ENCODE measurements around the gene LSR.

LSR gene

DNA sequence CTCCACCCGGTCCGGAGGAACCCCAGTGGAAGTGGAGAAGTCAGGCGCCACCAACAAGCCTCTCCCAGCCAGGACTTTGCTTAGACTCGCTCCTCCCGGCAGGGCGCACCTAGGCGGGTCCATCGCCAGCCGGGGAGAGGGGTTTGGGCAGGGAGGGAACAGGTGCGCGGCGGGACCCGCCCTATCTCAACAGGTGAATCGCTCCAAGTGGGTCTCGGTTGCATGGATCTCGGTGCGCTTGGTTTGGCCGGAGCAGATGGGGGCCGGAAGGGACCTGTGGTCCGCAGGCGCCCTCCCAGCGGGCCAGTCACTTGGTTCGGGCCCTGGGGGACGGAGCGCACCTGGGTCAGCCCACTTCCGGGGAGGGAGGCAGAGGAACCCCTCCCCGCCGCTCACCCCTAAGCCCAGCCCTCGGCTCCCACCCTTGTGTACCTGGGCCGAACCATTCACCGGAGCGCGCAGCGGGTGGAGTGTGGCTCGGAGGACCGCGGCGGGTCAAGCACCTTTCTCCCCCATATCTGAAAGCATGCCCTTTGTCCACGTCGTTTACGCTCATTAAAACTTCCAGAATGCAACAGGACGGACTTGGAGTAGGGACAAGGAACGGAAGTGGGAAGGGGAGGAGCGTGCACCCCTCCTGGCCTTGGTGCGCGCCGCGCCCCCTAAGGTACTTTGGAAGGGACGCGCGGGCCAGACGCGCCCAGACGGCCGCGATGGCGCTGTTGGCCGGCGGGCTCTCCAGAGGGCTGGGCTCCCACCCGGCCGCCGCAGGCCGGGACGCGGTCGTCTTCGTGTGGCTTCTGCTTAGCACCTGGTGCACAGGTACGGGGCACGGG is at the start of gene LSR:
Gene LSR (plus strand): TSS at position 693 of the 836 bp plus-strand sequence. CDS start 21 bp downstream, at position 714.
- no peak for FAIRE-seq

- no peak for FAIRE-seq
Observed at GRCh38 chr19:35199481-35199880, 49.3 kb upstream of the LSR start.

DNA sequence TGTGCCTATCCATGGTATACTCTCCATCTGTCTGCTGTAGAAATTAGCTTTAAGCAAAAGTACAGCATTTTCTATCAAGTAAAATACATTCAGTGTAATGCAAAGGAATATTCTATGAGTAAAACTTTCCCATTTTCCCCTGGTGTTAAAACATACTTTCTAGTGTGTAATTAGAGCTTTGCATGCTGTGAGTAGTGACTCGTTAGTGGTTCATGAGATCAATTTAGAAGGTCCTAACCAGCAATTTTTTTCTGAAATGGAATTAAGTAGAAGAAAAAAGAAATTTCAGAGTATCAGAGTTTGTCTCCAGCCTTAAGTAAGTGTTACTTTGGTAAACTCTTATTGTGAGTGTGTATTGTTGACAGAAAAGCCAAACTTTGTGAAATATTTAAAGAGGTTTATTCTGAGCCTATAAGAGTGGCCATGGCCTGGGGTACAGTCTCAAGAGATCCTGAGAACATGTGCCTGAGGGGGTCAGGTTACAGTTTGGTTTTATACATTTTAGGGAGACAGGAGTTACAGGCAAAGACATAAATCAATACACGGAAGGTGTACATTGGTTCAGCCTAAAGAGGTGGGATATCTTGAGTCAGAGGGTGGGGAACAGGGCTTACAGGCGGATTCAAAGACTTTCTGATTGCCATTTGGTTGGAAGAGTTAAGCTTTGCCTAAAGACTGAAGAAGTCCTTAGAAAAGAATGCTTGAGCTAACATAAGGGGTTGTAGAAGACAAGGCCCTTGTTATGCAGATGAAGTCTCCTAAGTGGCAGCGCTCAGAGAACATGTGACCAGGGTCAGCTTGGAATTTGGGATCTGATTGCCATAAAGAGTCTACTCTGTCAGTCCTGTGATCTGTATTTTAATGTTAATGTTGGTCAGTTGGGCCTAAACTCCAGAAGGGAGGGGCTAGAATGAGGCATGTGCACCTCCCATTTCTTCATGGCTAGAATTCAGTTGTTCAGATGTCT is 45.8 kb upstream of the LSR start:
- no peak for FAIRE-seq

GRCh38 chr19:35204799-35205732 is 43.7 kb upstream of the LSR start:
- no peak for FAIRE-seq

DNA sequence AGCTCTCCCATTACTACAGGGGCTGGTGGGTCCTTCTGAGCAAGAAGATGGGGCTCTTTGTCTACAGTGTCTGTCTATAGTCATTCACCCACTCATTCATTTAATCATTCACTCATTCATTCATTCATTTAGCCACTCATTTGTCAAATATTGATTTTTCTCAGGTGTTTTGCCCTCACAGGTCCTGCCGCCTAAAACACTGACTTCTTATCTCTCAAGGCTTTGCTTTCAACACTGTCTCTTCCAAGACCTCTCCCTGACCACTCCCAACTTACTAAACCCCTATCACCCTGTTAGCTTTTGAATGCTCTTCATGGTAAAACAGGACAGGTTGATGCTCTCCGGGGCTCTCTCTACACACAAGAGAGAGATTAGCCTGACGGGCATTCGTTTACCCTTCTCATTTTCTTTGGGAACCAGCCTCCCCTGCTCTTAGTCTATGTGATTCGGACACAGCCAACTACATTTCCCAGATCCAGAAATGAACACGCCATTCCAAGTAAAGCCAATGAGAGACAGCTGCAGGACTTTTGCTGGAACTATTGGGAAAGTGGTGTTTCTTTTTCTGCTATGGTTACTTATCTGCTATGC is 43.0 kb upstream of the LSR start:
- FAIRE-seq: no peak

GRCh38 chr19:35206379-35206778 is 42.4 kb upstream of the LSR start:
- no peak for FAIRE-seq

DNA sequence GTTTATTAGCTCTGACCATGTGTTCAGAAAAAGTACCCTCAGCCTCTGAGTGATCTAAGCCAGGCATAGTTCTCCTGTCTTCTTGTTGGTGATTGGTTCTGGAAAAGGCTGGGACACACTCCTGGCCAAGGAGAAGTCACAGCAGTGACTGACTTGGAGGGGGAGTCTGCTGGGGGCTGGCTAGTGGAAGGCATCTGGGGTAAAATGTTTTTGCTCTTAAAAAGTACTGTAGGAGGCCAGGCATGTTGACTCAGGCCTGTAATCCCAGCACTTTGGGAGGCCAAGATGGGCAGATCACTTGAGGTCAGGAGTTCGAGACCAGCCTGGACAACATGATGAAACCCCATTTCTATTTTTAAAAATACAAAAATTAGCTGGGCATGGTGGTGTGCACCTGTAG is 41.9 kb upstream of the LSR start:
- no peak for FAIRE-seq

DNA sequence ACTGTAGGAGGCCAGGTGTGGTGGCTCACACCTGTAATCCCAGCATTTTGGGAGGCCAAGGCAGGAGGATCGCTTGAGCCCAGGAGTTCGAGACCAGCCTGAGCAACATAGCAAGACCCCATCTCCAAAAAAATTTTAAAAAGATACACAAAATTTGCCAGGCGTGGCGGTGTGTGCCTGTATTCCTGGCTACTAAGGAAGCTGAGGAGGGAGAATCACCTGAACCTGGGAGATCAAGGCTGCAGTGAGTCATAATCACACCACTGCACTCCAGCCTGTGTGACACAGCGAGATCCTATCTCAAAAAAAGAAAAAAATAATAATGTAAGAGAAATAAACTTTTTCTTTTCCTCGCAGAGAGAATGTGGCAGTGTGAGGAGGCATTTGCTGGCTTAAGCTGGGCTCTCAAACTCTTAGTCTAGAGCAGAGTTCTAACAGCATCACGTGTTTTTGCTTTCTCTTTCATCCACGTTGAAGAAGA is 41.4 kb upstream of the LSR start:
- FAIRE-seq: no peak

DNA sequence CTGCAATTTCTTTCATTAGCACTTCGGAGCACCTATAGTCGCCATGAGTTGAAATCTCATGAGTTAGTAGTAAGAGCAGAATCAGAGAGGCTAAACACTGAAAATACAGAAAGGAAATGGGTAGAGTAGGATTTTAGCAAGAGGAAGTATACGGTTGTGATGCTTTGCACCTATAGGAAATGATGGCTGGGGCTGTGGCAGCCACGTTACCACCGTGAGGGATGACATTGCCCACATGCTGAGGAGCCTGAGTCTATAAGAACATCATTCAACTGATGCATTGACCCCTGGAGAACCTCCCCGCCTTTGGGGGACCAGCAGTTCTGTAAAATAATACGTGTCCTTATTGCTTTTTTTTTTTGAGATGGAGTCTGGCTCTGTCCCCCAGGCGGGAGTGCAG is 40.7 kb upstream of the LSR start:
- no peak for FAIRE-seq

DNA sequence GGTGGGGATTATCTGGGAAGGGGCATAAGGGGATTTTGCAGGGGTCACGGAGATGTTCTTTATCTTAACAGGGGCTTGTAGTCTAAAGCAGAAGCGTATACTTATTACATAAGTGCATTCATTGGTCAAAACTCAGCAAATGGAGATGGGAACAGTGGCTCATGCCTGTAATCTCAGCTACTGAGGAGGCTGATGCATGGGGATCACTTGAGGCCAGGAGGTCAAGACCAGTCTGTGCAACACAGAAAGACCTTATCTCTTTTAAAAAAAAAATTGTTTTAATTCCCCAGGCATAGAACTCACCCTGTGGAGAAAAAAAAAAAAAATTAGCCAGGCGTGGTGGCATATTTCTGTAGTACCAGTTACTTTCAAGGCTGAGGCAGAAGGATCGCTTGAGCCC is 39.2 kb upstream of the LSR start:
- no peak for FAIRE-seq

GRCh38 chr19:35211545-35212230 is 37.1 kb upstream of the LSR start:
- no peak for FAIRE-seq

DNA sequence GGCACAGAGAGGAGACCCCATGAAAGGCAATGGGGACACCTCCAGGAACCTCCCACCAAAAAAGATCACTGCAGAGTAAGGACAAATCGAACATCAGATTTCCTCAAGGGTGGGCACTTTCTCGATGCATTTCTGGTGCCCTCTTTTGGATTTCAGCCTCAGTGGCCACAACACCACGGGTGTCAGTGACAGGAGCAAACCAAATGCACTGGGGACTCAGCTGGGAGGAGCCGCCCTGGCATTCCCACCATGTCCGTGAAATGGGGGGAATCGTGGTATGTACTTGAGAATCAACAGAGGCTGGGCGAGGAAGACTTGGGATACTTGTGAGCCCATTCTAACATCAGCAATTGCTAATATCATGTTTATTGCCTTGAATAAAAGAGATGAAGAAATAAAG is 36.6 kb upstream of the LSR start:
- FAIRE-seq: no peak

GRCh38 chr19:35213663-35214632 is 34.9 kb upstream of the LSR start:
- FAIRE-seq: no peak

DNA sequence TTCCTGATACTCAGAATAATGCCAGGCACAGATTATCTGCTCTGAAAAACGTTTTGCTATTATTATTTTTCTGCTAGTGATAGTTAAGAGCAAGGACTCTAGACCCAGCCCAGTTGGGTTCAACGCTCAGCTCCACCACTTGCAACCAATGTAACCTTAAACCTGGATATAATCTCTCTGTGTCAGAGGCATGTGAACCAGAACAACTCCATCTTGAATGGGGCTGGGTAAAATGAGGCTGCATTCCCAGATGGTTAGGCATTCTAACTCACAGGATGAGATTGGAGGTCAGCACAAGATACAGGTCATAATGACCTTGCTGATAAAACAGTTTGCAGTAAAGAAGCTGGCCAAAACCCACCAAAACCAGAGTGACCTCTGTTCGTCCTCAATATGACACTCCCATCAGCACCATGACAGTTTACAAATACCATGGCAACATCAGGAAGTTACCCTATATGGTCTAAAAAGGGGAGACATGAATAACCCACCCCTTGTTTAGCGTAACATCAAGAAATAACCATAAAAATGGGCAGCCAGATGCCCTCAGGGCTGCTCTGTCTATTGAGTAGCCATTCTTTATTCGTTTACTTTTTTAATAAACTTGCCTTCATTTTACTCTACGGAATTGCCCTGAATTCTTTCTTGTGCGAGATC is 33.9 kb upstream of the LSR start:
- no peak for FAIRE-seq

DNA sequence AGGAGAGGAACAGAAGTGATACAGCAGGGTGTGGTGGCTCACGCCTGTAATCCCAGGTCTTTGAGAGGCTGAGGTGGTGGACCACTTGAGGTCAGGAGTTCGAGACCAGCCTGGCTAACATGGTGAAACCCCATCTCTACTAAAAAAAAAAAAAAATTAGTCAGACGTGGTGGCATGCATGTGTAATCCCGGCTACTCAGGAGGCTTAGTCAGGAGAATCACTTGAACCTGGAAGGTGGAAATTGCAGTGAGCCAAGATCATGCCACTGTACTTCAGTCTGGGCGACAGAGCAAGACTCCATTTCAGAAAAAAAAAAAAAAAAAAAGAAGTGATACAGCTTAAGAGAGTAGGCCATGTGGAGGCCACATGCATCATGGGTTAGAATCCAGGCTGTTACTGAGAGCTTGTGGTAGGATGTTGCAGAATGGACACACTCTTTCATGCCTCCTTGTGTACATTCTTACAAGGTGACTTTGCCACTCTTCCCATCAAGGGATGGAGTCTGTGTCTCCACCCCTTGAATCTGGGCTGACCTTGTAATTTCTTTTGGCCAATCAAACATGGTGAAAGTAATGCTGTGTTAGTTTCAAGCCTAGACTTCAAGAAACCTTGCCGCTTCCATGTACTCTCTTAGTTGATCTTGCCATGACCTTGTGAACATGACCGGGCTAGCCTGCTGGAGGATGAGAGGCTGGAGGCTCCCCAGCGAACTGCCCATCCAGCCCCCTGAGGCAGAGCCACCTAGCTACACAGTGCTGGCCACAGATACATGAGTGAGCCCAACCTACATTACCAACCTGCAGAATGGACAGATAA is 32.6 kb upstream of the LSR start:
- no peak for FAIRE-seq

GRCh38 chr19:35216833-35217648 is 31.8 kb upstream of the LSR start:
- no peak for FAIRE-seq

DNA sequence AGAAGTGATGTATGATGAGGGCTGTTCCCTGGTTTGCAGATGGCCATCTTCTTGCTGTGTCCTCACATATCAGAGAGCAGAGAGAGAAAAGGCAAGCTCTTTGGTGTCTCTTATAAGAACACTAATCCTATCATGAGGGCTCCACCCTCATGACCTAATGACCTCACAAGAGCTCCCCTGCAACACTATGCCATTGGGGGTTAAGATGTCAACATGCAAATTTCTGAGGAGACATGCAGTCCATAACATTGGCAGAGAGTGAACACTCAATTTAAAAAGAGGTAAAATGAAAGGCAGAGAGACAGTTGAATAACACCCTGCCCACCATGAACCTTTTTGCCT is 31.2 kb upstream of the LSR start:
- FAIRE-seq: no peak

DNA sequence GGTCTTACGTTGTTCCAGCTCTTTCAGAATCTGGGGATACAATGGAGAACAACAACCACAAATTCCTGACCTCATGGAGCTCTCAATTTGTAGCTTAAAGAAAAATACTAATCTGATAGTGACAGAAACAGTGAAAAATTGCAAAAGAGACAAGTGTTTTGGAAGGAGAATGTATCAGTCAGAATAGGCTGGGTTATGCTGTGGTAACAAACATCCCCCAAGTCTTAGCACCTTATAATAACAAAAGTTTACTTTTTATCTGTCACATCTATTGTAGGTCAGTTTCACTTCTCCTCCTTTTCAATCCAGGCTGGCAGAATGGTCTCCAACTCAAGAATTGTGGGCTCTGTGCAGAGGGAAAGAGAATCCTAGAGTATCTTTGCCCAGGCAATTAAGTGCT is 29.8 kb upstream of the LSR start:
- FAIRE-seq: no peak

Measured in A204.1 (cell line).